HG03575 (cell line): ENCODE measurements around the gene PAWR.
"Not testable (repeated sequence)": the region's sequence is repeated elsewhere in the genome, so short reads cannot be mapped to it uniquely, and the experiment has no call there.

Experiments
- ATAC-seq: cut with Tn5 transposase; IDR thresholded peaks from one replicate; pipeline ENCODE4 v1.9.1; 2021; ENCODE audit not compliant: unreplicated experiment, insufficient number of reproducible peaks, low FRiP score; ENCODE audit errors: extremely low read depth

Gene PAWR

DNA sequence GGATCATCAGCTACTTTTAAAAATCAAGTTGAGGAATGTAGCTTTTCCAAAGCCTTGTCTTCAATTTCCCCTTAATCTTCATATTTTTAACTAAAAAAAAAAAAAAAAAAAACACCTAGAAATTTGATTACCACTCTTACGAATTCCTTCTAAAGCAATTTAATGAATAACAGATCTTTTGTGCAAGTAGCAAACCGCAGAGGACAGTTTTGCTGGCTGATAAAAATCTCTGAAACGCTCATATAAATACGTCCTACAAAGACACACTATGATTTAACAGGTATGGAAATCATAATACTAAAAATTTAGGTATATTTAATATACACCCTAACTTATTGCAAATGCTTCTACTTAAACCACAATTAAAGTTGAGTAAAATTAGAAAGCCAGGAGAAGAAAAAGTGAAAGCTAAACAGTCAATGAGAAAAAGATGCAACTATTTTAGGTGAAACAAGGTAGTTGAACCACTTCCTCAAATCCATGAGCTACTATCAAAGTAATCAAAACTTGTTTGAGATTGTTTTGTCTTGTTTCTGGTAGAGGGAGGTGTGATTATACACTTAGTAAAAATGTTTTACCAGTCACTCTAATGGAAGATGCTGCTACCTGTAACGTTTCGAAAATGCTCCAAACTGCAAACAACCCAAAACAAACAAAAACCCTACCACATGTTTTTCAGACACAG, 2.2 kb downstream of the PAWR start:
- ATAC-seq = no peak

DNA sequence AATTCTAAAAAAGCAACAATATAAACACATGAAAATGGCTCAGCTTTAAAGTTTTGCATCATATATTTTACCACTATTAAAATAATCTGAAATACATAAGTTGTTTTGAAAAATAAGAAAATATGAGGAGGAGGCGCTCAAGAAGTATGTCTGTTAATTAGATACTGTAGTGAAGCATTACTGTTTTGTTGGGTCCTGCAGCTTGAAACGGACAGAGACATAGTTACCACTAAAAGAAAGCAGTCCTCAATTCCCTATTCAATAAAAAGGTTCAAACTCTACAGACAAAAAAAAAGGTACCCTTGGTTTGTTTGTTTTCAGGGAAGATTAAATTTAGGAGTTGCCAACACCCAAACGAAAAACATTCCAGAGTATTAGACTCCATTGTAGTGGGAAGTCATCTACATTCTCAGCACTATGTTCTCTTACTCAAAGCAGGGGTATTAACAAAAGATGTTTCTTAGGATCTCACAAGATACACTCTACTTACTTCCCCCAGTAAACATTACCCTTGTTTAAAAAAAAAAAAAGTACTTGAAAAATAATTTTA, 3.0 kb downstream of the PAWR start:
- no peak for ATAC-seq

DNA sequence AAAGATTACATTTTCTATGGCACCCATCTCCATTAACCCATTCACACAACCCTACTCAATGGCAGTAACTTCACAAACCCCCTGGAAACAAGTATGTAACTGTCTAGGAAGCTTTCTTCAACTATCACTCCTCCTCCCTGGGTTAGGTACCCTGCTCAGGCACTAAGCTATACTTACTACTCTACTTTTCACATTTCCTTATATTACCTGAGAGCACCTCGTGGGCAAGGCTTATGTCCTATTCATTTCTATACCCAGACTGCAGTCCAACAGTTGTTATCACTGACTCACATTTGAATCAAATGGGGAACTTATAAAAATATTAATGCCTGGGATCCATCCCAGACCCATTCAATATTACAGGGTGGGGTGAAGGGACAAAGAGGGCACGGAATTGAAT, 4.6 kb downstream of the PAWR start:
- ATAC-seq = no peak

DNA sequence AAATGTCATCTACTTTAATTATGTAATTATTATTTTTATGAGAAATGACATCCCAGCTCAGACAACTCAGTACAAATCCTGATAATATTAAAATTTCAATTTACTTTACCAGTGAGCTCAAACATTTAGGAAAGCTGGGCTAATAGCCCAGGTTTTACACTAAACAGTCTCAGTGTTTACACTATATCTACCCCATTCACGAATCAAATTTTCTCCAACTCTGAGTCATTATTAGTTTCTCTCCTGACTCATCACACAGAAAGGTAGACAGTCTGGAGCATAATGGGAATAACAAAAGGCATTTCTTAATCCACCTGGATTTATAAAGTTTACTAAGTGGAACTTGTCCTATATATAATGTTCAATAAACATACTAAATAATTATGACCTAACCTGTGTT, 5.7 kb downstream of the PAWR start:
- no peak for ATAC-seq

DNA sequence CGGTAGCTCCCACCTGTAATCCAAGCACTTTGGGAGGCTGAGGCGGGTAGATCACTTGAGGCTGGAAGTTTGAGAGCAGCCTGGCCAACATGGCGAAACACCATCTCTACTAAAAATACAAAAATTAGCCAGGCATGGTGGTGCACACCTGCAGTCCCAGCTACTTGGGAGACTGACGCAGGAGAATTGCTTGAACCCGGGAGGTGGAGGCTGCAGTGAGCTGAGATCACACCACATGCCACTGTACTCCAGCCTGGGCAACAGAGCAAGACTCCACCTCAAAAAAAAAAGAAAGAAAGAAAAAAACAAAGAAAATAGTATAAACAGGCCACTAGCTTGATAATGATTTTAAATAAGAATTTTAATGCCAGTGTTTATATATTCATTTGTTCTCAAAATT, 6.4 kb downstream of the PAWR start:
- not testable (repeated sequence) for ATAC-seq

DNA sequence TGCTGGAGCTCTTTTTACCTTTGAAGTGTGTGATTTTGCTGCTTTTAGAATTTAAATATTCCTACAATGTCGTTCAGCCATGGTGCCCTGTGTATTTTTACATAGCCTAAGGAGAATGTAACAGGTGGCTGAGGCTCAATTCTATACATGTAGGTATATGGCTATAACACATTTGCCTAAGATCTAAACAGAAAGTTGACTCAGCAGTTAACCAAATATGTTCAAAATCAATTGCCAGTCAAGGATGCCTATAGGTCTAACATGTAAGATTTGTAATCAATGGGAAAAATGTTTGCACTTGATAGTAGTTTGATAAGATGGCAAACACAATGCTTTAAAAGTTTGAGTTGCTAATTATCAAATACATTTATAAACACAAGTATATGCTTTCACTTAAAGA, 8.2 kb downstream of the PAWR start:
- ATAC-seq = no peak

DNA sequence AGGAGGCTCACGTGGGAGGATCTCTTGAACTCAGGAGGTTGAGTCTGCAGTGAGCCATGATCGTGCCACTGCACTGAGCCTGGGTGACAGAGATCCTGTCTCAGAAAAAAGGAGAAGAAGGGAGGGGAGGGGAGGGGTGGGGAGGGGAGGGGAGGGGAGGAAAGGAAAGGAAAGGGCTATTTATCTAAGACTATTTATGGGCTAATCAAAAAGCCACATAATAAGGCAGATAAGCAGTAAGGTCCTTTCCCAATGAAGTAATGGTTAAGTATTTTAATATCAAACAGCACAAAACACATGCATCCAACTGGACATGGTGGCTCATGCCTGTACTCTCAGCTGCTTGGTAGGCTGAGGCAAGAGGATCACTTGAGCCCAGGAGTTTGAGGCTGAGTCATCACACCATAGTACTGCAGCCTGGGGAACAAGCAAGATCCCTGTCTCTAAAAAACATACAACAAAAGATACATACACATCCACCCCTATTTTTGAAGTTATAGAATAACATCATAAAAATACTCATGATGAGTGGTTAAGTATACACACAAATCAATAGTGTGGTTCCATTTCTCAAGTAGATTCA, 9.7 kb downstream of the PAWR start:
- no peak for ATAC-seq

DNA sequence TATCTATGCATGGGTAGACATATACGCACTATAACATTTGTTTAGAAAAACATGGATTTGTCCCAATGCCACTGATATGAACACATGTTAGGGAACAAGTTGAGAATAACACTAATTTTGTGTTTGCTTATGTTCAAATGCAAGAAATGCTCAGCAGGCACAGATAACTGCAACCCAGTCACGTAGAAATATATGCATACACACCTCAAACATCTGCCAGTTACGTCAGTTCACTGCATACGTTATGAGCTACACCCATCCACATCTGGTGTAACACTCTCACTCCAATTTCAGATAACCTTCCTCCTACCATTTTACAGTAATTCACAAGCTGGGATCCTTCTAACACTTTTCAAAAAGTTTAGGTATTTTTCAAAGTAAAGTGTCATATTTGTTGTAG, 10.7 kb downstream of the PAWR start:
- no peak for ATAC-seq

DNA sequence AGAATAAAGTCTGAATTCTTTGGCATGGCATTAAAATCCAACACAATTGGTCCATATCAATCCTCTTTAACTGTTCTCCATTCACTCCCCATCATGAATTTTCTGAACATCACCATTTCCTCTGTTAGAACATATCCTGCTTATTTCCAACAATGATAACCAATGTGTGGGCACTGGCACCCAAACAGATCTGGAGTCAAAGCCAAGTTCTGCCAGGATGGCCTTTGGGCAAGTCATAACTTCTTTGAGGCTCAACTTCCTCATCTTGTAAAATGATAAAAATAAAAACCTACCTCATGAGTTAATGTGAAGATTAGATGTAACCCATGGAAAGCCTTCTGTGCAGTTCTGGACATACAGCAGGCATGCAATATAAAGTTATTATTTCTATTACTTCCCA, 12.5 kb downstream of the PAWR start:
- ATAC-seq = no peak

DNA sequence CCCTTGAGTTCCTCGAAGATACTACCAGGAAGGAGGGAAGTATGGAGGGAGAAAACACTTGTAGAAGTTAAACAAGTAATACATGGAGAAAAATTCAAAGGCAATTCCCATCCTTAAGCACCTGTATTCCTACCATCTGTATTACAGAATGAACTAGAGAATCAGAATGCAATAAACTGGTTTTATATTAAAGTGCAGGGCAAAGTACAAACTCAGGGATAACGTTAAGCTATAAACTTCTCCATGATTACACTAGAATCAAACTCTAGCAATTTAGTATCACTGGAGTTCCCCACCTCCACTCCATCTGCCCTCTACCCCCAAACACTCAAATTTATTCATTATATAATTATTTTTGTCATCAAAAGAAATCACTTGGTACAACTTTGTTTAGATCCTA, 13.1 kb downstream of the PAWR start:
- no peak for ATAC-seq

DNA sequence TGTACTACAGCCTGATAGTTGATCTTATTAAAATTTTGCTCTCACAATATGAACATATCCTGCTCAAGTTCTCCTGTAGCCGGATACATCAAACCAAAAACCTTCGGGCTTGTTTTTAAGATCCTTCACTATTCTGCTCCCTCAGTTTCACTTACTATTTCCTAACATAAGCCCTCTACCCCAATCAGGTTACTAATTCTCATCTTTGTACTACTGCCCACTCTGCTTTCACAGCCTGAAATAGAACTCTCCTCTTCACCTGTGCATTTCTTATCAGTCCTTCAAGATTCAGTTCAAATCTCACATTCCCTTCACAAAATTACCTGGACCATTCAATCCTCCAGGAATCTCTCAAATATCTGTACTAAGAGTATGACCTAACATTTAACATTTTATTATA, 14.2 kb downstream of the PAWR start:
- no peak for ATAC-seq

DNA sequence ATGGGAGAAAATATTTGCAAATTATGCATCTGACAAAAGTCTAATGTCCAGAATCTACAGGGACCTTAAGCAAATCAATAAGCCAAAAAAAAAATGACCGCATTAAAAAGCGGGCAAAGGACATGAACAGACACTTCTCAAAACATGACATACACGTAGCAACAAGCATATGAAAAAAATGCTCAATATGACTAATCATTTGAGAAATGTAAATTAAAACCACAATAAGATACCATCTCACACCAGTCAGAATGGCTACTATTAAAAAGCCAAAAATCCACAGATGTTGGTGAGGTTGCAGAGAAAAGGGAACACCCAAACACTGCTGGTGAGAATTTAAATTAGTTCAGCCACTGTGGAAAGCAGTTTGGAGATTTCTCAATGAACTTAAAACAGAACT, 16.1 kb downstream of the PAWR start:
- ATAC-seq = no peak

DNA sequence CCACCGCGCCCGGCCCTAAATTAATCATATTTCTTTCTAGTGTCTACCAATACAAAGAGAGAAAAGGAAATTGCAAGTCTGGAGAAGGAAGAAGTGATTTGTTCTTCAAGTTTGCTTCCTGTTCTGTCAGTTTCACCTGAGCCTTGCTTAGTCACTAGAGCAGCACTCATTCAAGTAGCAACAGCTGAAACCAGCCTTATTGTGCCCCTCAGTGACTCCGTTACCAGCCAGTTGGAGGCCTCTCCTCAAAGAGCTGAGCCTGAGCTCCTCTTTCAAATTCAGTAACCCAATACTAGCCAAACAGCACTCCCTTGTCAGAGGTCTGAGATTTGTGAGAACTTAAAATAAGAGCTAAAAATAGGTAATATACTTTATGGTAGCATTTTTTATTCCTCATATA, 17.4 kb downstream of the PAWR start:
- ATAC-seq = no peak

DNA sequence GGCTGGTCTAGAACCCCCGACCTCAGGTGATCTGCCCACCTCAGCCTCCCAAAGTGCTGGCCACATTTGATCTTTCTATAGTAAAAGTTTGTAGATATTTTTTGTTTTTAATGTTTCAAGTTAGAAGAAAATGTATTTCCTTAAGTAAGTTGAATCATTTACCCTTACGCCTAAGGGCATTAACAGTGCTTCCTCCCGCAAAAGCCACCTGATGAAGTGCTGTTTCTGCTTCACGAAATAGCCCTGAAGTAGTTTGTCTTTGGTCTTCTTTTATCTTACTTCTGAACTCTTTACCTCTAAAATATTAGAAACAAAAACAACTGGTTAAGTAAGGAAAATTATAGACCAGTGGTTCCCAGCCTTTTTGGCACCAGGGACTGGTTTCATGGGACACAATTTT, 22.7 kb downstream of the PAWR start:
- ATAC-seq = no peak

DNA sequence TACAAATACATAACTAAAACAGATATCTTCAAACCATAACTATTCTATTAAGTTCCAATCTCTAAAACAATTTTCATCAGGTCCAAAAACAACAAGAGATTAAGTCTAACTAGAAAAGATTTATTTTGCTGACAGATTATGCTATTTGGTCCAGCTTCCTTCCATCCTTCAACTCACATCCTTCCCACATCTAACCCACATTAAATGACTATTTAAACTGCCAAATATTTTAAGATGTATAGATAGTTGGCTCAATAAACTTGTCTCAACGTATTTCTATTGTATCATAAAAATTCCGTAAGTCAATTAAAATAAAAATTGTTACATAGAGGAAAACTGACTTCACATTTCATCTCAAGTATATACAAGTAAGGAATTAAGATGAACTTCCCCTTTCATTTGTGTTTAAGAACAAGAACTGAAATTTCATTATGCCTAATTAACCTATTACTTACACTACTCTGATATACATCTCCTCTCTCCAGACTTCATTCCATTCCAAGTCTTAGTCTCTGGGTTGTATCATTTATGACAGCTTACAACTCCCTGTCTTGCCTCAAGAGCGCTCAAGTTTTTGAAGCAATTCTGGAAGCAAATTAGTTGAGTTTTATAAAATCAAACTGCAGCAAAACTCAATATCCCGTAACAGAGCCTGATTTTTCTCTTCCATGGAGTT, 25.4 kb downstream of the PAWR start:
- ATAC-seq = no peak

DNA sequence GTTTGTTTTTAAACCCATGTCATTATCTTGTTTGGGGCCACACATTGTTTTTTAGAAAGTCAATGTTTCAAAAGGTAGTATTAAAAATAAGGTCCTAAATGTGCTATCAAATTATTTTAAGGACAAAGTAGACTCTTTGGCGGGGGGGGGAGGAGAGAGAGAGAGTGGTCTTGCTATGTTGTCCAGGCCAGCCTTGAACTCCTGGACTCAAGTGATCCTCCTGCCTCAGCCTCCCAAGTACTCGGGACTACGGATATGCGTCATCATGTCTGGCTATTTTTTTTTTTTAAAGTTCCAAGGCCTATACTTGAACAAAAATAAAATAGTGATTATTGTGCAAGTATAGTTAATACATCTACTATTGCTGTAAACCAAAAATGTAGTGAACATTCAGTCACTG, 26.2 kb downstream of the PAWR start:
- no peak for ATAC-seq

DNA sequence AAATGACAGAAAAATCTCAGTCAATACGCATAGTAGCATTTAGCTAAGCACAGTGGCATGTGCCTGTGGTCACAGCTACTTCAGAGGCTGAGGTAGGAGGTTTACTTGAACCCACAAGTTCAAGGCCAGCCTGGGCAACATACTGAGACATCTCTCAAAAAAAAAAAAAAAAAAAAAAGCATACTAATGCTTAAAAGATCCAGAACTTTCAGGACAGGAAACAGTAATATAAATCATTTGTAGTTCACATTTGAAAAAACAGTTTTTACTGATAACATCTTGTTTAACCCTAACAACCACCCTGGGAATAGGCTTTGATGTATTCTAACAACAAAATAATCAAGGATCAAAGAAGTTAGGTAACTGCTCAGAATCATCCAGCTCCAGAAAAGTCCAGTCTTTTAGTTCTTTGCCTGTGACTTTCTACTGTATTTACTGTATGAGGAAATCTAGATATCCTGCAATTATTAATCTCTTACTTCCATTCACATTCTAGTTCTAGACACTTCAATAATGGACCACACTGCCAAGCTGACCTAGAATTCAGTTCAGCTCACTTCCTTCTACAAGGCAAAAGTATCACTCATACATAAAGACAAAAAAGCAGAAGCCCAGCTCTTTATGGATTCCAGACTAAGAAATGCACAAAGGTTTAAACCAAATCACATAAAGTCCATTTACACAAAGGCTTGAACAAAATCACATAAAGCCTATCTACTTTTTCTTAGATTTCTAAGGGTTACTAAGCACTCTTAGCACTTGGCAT, 28.5 kb downstream of the PAWR start:
- ATAC-seq = no peak

DNA sequence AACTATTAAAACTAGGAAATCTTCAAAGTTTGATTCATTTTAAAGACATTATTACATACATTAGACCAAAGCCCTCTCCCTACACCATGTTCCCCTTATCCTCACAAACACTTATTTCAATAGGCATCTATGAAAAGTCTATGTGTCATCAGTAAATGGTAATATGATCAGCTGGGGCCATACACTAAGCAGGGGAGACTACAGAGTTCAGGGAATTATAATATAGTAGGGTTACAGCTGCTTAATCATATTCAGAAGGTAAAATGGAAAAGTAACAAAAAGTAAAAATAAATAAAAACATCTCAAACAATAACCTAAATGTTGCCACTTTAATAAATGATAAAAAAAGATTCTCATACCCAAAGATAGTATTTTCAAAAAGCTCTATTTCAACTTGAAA, 29.1 kb downstream of the PAWR start:
- ATAC-seq = no peak

DNA sequence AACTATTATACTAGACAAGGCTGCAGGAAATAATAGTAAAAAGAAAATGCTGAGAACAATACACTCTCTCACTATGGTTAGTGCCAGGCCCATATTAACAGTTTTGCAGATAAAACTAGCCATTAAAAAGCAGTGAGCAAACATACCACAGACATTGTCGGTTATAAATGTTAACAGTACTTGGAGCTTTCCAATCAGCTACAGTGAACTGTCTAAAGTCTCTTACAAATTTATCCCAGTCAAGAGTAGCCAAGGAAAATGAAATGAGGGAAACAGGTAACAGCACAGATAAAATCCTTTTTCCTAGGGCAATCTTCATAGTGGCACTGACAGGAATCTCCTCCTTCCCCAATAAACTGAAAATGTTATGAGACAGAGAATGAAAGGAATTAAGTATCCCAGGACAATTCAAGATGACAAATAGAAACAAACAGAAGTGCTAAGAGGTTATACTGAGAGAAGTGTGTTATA, 30.8 kb downstream of the PAWR start:
- ATAC-seq = no peak

DNA sequence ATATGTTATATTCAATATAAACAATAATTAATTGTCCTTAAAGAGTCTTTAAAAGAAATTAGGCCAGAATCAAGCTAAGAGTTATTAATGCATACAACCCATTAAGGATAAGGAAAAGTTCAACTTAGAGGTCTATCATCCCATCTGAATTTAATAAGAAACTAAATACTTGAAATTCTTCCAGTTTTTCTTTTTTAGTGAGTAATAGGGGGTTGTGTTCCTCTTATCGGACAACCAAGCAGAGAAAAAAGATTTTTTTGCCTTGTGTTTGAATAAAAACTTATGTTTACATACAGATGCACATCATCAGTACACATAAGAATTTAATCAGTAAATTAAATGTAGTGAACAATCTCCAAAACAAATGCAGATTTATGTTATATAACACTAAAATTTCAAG, 32.5 kb downstream of the PAWR start:
- no peak for ATAC-seq
